ENCODE results near the gene ZNF267.
"Not testable (repeated sequence)": the region's sequence is repeated elsewhere in the genome, so short reads cannot be mapped to it uniquely, and the experiment has no call there.

Gene ZNF267

DNA sequence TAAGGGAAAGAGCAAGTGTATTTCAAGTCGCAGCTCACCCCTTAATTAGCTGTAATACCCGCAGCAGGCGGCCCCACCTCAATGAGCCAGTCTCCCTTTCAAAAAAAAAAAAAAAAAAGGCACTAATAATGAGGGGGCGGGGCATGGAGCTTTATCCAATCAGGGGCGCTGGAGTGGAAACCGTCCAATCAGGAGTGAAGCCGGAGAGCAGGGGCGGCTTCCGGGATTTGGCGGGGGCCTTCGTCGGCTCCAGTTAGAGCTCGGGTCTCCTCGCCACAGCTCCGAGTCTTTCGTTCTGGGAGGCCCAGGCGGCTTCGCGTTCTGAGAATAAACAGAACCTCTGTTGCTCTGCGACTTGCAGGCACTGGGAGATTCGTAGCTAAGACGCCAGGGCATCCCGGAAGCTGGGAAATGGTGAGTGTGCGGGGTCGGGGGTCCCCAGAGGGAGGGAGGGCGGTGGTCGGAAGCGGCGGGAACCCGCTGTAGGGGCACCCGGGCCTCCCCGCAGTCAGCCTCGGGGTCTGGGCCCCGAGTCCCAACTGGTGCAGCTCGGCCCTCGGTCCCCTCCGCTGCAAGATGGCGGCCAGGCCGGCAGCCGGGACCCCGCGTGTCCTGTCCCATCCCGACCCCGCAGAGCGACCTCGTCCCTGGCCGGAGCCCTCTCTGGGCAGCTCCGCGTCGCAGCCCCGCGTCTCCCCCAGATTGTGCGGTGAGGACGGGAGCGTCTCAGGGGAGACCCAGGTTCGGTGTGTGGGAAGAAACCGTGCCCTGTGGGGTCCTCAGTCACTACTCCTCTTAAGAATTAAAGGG lies at the start of gene ZNF267:
TSS of gene ZNF267 (plus strand) at position 252 of the 810 bp plus-strand sequence. CDS start at position 412, 160 bp downstream.
- peak; percentile 89 for DNase-seq

DNA sequence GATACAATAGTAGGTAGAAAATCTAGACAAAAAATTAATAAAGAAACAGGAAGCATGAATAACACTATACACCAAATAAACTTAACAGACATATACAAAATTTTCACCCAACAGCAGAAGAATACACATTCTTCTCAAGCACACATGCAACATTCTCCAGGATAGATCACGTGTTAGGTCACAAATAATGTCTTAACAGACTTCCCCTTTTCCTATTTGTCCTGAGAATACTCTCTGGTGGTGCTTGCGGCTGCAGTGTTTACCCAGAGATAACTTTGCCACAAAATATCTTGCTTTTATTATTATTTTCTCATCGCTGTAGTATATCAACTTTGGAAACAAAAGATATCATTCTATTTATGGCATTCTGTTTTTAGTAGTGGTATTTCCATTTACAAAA lies 40.6 kb upstream of the ZNF267 start:
- no peak for DNase-seq

DNA sequence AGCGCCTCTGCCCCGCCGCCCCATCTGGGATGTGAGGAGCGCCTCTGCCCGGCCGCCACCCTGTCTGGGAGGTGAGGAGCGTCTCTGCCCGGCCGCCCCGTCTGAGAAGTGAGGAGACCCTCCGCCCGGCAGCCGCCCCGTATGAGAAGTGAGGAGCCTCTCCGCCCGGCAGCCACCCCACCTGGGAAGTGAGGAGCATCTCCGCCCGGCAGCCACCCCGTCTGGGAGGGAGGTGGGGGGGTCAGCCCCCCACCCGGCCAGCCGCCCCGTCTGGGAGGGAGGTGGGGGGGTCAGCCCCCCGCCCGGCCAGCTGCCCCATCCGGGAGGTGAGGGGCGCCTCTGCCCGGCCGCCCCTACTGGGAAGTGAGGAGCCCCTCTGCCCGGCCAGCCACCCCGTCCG lies 37.2 kb upstream of the ZNF267 start:
- DNase-seq, result not testable (repeated sequence)

DNA sequence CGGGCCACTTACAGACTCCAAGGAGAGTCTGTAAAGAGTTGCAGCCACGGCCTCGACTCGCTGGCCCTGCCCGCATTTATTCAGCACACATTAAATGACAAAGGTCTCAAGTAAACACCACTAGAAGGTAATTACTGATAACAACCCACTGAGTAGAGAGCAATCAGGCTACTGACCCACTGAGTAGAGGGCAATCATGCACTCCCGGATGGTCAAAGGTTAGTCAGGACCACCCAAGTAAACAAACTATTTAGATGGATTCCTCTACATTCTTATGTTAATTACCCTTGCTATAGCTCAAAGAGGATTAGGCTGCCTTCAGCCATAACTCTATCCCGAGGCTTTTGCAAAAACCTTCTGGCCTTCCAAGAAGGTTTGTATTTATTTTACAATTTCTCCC lies 30.7 kb upstream of the ZNF267 start:
- DNase-seq, result no peak

DNA sequence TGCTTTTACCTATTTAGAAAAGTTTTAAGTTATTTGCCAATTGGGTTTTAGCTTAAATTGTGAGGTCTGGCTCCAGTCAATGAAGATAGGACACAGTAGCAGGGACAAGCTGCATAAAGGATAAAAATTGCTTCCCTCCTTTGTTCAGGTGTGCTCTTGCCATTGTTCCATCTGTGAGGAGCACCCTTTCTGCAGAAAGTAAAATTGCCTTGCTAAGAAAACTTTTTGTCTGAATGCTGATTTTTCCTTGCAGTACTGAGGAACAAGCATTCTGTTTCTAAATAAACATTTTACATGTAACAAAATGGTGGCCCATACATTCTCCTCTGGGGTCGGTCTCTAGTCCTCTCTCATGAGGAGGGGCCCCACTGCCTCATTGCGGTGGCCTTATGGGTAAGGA lies 25.0 kb upstream of the ZNF267 start:
- not testable (repeated sequence) for DNase-seq

DNA sequence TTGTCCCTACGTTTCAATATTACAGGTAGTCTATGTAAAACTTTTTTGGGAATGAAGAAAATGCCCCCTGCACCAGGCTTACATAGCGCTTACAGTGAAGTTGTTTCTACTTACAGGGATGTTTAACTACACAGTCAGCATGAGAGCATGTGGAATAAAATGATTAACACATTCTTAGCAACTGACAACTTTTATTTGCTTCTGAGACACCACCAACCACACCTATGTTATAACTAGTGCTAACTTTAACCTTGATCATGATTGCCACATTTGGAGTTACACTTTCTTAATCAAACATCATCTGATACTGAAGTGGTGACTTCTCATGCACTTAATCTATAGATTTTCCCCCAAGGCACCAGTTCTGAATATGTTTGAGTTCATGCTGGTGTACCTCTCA lies 20.3 kb upstream of the ZNF267 start:
- no peak for DNase-seq

DNA sequence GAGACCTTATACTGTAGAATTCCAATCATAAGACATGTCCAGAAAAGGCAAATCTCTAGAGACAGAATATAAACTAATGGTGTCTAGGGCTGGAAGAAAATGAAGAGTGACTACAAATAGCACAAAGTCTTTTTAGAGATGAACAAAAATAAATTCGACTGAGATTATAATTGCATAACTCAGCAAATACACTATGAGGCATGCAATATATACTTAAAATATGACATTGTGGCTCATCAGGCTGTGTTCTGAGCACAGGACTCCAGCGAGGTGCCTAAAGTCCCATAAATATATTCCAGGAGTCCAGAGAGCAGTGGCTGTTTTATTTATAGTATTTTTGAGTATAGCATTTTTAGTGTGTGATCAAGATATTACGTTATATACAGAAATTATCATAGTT lies 13.1 kb upstream of the ZNF267 start:
- DNase-seq, result no peak

DNA sequence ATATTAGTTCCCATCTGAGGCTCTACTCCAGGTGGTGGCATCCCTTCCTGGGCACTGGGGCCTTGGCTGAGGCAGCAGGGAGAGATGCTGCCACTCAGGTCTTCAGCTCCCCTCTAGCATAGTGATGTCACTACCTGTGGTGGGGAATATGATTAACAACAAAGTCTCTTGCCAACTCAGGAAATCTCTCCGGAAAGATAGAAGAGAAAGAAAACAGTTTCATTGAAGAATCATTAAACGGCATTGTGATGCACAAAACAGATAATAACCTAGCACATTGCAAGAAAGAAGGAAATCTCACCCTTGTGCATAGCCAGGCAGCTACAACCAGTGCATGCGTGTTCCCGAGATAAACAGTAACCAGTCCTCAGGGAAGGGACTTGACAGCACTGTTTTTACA lies 12.2 kb upstream of the ZNF267 start:
- DNase-seq, result no peak

DNA sequence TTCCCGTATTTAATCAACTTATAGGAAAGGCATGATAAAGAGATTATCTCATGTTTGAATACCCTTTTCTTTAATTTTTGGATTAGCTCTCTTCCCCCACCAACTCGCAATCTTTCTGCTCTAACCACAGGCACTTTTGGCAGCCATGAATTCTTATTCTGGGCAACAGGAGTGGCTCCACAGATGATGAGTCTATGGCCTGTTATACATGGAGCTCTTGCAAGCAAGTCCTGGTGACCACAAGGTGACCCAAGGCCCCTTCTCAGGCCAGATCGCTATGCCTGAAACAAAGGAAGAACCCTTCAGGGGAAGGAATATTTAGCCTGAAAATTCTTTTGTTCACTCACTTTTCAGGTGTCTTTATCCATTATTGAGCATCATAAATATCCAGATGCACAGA lies 10.8 kb upstream of the ZNF267 start:
- DNase-seq, result no peak

DNA sequence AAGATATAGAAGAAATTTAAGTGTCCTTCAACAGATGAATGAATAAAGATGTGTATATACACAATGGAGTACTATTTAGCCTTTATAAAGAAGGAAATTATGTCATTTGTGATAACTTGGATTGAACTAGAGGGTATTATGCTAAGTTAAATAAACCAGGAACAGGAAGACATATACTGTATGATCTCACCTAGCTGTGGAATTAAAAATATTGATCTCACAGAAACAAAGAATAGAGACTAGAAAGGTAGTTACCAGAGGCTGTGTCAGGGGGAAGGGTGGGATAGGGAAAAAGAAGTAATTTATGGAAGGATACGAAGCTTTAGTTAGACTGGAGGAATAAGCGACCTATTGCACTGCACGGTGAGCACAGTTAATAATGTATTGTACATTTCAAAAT lies 5.4 kb upstream of the ZNF267 start:
- no peak for DNase-seq

DNA sequence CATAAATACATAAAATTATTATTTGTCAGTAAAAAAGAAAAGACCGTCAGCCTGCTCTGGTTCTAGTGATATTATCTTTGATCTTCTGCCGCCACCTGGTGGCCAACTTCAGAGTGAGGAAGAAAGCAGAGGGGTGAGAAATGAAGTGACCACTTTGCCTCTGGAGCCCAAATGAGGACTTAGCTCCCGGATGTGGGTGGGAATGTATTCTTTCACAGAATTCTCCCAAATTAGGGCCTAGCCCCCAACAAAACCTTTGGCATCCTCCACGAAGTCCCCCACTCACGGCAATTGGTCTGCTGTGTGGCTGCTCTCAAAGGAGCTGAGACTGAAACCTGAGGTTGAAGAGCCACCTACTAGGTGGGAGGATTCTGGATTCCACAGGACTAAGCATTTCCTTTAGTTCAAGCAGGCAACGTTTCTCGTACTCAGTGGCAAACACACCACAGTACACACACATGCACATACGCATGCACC lies 4.9 kb upstream of the ZNF267 start:
- DNase-seq, result peak; percentile 59

DNA sequence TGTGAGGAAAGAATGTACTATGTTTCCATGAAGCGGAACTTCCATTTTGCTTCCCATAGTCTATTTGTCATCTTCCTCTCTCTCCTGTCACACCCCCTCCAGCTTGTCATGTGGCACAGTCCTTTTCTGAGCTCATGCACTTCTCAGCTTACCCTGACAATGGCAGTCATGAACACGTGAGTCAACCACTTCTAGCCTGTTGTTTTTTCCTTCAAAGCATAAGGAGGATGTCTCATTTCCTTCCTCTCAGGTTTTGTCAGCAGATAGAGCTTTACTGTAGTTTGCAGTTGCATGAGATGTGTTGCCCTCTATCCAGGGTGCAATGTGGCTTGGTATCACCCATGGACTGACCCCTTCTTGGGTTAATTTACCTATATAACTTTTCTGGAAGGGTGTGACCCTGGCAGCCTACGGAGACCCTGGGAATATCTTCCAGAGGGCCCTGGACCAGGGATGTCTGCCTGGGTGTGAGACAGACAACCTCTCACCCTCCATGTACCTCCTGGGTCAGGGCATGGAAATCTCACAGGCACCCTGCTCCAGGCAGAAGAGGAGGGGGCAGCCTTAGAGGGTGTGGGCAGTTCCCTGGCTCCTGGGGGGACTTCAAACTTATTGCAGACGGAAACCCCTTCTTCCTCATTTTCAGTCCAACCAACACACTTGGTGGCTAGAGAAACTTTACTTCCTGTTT lies 4.0 kb upstream of the ZNF267 start:
- no peak for DNase-seq

DNA sequence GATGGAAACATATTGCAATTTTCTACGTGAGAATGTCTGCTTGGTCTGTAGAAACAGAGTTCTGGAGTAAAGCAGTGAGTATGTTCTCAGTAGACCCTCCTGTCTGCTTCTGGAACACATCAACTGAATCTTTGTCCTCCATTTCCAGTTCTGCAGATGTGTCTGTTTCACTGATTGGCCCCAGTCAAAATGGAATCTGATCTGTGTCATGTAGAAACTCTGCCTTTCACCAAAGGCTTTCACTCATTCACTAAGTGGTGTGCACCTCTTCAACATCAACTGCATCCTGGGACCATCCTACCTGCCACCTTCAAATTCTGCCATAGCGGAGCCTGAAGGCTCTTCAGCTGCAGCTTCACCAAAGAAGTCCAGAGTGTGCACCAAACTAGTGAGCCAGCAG lies 2.8 kb upstream of the ZNF267 start:
- no peak for DNase-seq

DNA sequence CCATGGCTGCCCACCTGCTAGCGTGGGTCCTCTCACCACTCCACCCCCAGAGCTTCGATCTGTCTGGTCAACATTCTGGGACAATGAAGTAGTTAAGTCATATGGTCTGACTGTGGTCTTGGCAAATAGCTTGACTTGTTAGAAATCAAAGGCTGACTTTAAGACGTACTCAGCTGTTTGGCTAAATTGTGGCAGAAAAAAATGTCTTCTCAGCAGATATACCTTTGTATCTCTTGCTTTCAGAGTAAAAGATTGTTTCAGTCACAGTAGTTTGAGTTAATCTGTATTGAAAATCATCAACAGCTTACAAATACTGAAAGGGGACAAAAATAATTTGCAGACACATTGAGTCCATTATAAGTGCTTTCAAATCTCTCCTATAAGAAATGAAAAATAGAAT lies 2.1 kb upstream of the ZNF267 start:
- no peak for DNase-seq

DNA sequence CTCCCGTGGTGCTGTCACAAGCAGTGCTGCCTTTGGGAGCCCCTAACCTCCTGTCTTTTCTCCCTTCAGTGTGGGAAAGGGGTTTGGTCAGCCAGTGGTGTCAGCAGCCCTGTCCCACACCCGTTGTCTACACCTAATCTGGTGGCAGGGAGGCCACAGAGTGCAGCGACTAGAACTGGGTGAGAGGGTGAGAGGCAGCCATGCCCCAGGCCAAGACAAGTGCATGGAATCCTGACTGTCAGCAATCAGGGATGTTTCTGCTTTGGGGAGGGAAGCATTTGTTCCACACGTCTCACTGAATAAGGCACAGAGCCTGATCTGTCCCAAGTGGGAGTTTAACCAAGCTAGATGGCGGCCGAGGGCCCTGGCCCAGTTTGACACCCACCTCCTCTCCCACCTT lies 1.4 kb upstream of the ZNF267 start:
- no peak for DNase-seq

DNA sequence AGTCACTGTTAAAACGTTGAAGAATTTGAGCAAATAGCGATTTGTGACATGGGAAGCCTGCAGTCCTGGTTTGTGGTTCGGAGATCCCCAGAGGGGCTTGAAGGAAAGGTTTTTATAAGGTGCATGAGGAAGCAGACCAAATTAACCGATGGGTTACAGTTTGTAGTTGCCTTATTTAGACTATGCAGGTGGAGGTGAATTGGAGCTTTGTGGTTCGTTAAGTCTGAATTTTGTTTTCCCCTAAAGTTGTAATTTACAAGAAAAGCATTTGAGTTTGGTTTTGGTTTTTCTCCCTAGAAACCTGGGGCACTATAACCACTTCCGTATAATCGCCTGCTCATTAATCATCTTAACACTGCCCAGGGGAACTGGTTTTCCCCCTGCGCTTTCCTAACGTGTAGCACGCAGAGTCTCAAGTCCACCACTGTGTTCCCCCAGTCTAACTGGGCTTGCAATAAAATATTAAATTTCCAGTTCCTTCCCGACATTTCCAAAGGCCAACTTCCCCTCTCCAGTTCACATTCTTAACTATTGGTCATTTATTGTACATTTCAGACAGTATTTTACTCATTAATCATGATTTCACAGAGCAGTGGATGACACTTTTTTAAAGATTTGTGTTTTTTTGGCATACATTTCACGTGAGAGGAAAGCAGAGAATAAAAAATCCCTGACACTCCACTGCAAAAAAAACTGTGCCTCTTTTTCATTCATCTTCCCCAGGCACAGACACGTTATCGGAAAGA lies 932 bp downstream of the ZNF267 start:
- DNase-seq, result peak; percentile 18

DNA sequence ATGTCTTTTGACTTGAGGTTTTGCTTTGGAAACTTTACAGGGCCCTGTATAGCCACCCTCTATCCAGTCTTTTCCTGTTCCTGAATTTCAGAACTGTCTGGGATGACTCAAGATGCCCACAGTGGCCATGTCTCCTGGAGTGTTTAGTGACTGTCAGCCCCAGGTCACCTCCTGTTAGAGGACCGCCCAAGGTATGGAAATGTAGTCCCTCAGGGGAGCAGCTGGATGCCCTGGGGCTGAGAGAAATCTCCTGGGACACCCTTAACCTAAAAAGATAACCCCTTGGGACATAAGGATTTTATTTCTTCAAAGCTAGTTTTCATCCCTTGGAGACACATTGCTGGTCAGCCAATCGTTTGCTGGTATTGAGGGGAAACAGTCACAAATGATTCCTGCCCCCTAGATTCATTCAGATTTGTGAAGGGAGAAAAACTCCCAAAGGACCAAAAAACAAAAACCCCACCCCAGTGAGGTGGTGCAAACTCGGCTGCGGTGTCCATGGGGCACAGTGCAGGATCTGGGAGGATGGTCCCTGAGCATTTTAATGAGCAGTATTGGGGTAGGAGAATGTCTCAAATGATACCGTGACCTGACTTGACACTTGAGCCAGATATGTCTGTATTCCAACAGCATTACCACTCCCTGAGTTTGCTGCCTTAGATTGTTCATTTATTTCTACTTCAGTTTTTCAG lies 1.7 kb downstream of the ZNF267 start:
- no peak for DNase-seq

DNA sequence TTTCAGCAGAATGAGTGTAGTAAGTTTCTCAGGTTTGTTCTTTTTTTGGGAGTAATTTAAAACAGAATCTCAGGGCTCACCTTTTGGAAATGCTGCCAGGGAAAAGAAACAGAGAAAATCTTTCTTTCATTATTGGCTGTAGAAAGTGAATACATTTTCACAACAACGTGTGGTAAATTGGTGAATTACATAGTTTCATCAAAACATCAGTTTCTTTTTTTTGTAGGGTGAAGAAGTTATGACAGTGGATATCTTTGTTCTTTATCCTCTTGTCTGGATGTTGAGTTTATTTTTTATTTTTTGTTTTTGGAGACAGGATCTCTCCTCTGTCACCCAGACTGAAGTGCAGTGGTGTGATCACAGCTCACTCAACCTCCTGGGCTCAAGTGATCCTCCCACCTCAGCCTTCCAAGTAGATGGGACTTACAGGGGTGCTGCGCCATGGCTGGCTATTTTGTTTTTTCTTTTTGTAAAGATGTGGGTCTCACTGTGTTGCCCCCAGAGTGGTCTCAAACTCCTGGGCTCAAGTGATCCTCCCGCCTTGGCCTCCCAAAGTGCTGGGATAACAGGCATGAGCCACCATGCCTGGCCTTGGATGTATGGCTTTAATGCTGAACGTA lies 2.4 kb downstream of the ZNF267 start:
- DNase-seq, result no peak

DNA sequence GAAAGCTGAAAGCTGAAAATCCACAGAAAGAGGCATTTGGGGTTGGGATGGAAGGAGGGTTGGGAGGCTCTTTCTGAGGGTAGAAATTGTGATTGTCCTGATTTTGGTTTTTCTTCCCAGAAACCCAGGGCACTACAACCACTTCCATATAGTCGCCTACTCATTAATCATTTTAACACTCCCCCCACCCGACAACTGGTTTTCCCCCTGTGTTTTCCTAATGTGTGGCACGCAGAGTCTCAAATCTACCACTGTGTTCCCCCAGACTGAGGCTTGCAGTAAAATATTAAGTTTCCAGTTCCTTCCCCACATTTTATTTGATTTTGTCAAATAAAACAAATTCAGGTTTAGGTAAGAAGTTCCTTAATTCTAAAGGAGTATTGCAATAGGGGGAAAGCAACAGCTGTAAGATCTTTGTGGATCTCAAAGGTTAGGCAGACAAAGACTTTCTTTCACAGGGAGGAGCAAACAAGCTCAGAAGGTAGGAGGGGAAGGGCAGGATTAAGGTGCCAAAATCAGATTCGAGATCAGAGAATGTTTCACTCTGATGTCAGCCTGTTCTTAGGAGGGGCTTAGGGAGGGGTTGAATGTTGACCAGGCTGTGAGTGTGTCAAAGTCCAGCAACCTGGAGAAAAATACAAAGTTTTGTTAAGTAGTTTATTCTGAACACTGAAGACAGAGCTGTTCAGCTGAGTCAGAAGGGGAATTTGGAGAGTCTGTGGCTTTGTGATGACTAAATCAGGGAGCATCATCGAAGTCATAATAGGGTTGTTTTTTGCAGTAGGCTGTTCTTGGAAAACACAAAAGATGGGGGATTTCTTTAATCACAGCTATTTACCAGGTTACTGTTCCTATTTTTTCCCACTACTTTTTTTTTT lies 3.6 kb downstream of the ZNF267 start:
- no peak for DNase-seq

DNA sequence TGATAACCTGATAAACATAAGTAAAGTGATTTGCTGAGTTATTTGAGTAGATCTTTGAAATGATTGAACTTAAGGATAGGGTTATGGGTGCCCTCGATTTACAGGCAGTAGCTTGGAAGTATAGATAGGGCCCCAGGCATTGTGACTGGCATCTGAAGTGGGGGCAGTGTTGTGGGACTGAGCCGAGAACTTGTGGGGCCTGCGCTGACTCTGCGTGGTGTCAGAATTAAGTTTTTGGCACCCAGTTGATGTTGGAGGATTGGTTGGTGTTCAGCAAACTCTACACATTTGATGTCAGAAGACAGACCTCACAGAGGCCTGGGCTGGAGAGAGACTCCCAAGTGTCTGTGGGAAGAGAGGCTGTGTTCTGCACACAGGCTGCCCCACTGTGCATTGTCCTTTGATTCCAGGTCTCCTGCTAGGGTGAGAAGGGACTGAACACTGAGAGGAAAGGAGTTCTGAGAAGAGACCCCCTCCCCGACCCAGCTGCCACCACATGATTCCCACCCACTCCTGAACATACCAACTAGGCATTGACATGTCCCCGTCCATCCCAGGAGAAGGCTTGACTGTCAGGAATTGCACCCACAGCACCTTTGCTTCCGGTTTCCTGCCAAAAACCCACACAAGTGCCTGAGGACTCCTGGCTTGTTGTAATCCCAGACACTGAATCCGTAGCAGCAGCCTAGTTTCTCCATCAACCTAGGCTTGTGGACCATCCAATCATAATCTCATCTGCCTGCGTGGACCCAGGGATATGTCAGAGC lies 4.5 kb downstream of the ZNF267 start:
- no peak for DNase-seq

DNA sequence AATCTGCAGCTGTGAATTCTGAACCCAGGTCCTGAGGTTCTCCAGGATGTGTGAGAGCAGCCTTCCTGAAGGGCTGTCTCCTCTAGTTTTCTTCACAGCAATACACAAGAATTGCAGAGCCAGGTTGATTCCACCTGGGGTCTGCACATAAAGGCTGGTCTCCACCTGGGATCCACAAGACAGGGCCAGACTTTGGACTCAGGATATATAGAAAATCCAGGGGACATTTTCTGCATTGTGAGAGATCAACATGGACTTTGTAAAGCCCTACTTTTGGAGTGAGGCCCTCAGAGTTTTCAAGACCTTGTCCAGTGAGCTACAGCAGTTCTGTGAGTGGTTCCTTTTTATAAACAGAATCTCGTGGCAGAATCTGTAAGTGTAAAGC lies 6.3 kb downstream of the ZNF267 start:
- DNase-seq, result no peak

Data from NCI-H1105 treated with DMSO at 0.1 percent for 48 hours (cell line).